NB4 (cell line): Measurements from ENCODE around the gene GPR78.
"Not testable (repeated sequence)": the region's sequence is repeated elsewhere in the genome, so short reads cannot be mapped to it uniquely, and the experiment has no call there.

Experiments used
- CTCF ChIP-seq: IDR thresholded peaks from one replicate; pipeline ENCODE4 v1.5.1; 2012; ENCODE audit warnings: low read depth, low read length
- MAX ChIP-seq: IDR thresholded peaks from 2 replicates; pipeline ENCODE4 v1.6.1; 2011; ENCODE audit warnings: low read depth, low read length
- MYC ChIP-seq: IDR thresholded peaks from 2 replicates; pipeline ENCODE4 v1.6.1; 2011; ENCODE audit warnings: low read depth, low read length
- POLR2A ChIP-seq: IDR thresholded peaks from 2 replicates; pipeline ENCODE4 v1.6.1; 2011; ENCODE audit warnings: mild to moderate bottlenecking; ENCODE audit not compliant: insufficient read length; ENCODE audit errors: extremely low read depth

GRCh38 chr4:8635897-8636554 is 55.8 kb downstream of the GPR78 start:
- TF ChIP-seq MAX, CTCF, POLR2A, MYC: not testable (repeated sequence)
